Endothelial cell of umbilical vein (primary cell): Measurements from ENCODE around the gene CLIP1.

Experiments
- EZH2 ChIP-seq: IDR thresholded peaks from 2 replicates; pipeline ENCODE4 v1.6.1; 2012; ENCODE audit warnings: borderline replicate concordance, low read depth, mild to moderate bottlenecking, moderate library complexity, low read length, inconsistent platforms; ENCODE audit not compliant: severe bottlenecking
- FOS ChIP-seq: IDR thresholded peaks from 2 replicates; pipeline ENCODE4 v1.6.1; 2011; ENCODE audit warnings: mild to moderate bottlenecking, low read length, moderate library complexity, borderline replicate concordance; ENCODE audit not compliant: insufficient read depth
- GATA2 ChIP-seq: IDR thresholded peaks from 2 replicates; pipeline ENCODE4 v1.7.0; 2011; ENCODE audit warnings: low read depth, mild to moderate bottlenecking, moderate library complexity, mixed read lengths, low read length; ENCODE audit not compliant: insufficient read length, insufficient read depth
- JUN ChIP-seq: IDR thresholded peaks from 2 replicates; pipeline ENCODE4 v1.6.1; 2011; ENCODE audit warnings: borderline replicate concordance, low read depth; ENCODE audit not compliant: insufficient read length, insufficient read depth
- MYC ChIP-seq: IDR thresholded peaks from one replicate; pipeline ENCODE4 v1.6.1; 2011; ENCODE audit warnings: mild to moderate bottlenecking, low read depth, low read length
- POLR2A ChIP-seq: IDR thresholded peaks from 2 replicates; pipeline ENCODE4 v1.6.1; 2012; ENCODE audit warnings: low read depth, mild to moderate bottlenecking, control low read depth, low read length
- POLR2AphosphoS5 ChIP-seq: IDR thresholded peaks from 2 replicates; pipeline ENCODE4 v1.6.1; 2012; ENCODE audit warnings: low read depth, mild to moderate bottlenecking, control low read depth, low read length, moderate library complexity; ENCODE audit not compliant: insufficient read depth
- TF ChIP-seq, protein P1 (sequence below), 2 donors: IDR thresholded peaks; 1 replicate in 1 of 2; 2 replicates in 1 of 2; pipeline ENCODE4 v1.5.1; 2011; ENCODE audit warnings: low read length in 2 of 2, mild to moderate bottlenecking in 2 of 2, moderate library complexity in 2 of 2, control low read depth in 1 of 2, inconsistent platforms in 1 of 2, low read depth in 1 of 2; ENCODE audit not compliant: insufficient read depth in 1 of 2; ENCODE audit errors: extremely low read depth in 1 of 2
- TF ChIP-seq, protein P2 (sequence below): IDR thresholded peaks from 2 replicates; pipeline ENCODE4 v1.6.1; 2011; ENCODE audit not compliant: insufficient read depth, insufficient read length

DNA sequence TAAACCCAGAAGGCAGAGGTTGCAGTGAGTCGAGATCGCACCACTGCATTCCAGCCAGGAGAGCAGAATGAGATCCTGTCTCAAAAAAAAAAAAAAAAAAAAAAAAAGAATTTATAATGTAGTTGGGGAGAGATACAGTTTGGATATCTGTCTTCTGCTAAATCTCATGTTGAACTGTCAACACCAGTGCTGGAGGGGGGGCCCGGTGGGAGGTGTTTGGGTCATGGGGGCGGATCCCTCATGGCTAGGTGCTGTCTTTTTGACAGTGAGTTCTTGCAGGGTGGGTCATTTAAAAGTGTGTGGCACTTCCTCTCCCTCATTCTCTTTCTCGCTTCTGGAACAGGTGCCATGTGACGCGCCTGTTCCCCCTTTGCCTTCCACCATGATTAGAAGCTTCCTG is 32.8 kb downstream of the CLIP1 start:
- TF ChIP-seq, protein P1, sequence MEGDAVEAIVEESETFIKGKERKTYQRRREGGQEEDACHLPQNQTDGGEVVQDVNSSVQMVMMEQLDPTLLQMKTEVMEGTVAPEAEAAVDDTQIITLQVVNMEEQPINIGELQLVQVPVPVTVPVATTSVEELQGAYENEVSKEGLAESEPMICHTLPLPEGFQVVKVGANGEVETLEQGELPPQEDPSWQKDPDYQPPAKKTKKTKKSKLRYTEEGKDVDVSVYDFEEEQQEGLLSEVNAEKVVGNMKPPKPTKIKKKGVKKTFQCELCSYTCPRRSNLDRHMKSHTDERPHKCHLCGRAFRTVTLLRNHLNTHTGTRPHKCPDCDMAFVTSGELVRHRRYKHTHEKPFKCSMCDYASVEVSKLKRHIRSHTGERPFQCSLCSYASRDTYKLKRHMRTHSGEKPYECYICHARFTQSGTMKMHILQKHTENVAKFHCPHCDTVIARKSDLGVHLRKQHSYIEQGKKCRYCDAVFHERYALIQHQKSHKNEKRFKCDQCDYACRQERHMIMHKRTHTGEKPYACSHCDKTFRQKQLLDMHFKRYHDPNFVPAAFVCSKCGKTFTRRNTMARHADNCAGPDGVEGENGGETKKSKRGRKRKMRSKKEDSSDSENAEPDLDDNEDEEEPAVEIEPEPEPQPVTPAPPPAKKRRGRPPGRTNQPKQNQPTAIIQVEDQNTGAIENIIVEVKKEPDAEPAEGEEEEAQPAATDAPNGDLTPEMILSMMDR (IDR thresholded peaks at IDR 0.05; ENCODE audit: extremely low read depth in 1 of 2, insufficient read depth in 1 of 2, low read depth in 1 of 2, low read length in 2 of 2): no peak
- TF ChIP-seq GATA2 (no peak), EZH2 (no peak), POLR2A (no peak), JUN (no peak), POLR2AphosphoS5 (no peak), MYC (no peak), FOS (no peak)
- TF ChIP-seq, protein P2, sequence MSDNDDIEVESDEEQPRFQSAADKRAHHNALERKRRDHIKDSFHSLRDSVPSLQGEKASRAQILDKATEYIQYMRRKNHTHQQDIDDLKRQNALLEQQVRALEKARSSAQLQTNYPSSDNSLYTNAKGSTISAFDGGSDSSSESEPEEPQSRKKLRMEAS: no peak
